ENCODE measurements around the gene LGALS12.

LGALS12 gene

DNA sequence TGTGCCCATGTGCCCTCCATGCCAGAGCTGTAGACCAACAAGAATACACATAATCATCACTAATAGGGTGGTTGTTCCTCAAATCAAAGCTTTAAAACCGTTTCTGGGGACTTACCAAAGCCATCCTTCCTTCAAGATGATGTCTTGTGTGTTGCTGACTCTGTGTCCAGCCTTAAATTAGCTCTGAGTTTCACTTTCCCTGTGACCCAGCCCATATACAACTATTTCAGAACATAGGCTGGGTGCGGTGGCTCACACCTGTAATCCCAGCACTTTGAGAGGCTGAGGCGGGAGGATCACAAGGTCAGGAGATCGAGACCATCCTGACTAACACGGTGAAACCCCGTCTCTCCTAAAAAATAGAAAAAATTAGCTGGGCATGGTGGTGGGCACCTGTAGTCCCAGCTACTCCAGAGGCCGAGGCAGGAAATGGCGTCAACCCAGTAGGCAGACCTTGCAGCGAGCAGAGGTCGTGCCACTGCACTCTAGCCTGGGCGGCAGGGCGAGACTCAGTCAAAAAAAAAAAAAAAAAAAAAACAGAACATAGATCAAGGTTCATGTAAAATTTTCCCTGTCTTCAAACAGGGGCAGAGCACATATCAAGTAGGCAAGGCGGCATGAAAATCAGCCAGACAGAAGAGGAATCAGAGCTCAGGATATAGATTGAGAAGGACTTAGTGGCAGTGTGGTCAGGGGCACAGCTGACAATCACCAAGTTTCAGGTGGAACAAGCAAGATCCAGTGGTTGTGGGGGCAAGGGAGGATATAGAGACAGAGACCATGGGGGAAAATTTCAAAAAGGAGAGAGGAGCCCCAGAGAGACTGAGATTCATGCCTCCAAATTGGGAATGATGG, 57.5 kb downstream of the LGALS12 start, which contains the start of gene PLAAT2:
PLAAT2 (minus strand) TSS at position 179 of the 855 bp plus-strand sequence; CDS start at position 124, 55 bp downstream.
- no peak for DNase-seq

DNA sequence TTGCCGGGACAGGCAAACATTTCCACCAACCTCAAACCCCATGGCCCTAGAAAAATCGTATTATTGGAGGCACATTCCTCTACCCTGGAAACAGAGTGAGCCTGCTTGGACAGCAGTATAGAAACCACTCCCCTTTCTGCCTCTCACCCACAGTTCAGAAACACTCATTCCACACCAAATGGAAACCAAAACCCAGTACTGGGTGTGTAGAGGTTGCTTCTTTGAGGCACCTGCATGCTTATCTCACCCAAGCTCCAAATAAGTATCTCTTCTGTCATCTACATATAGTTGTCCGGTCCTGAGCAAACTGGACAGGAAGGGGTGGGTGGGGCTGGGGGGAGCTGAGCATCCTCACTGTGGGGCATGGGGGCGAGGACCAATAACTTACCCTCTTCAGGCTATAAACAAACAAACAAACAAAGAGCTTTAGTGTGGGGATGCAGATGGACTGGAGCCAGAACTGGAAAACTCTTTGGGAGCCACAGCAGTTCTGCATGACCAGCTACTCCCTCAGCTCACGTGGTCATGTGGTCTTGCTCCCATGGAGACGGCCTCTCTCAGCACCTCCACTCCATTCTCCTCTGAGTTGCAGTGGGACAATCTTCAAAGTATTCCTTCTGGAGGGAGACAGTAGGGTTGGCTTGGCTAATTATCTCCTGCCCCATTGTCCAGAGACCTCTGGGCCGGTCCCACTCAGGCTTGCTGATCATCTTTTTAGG, 58.3 kb downstream of the LGALS12 start:
- DNase-seq, result no peak

DNA sequence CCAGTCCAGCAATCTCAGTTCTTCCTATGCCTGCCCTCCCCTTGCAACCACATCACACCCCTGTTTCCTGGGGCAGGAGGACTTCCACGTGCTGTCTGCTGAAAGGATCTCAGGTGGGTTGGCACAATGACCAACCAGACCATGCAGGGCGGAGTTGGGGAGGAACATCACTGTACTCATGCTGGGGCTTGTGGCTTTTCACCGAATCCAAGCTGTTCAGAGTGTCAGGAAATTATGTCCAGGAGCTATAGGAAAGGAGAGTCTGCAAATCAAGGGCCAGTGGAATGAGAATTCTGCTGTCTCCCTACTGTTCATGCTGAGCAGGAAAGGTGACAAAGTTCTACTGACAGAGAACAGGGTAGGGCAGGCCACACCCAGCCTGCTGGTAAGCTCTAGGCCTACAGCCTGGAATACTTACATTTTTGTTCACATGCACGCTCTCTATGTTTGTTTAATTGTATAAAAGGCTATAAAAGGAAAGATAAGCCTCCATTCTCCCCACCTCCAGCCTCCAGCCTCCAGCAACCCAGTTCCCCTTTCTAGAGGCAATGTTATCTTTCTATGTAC, 59.0 kb downstream of the LGALS12 start:
- DNase-seq, result no peak

Measured in EL (cell line).